Measurements from ENCODE around the gene SLC38A1.

SLC38A1 gene

GRCh38 chr12:46177025-46177424 lies 91.8 kb downstream of the SLC38A1 start:
- no peak for TF ChIP-seq TAF1 (IDR thresholded peaks at IDR 0.05; ENCODE audit: low read depth)
- TF ChIP-seq REST (IDR thresholded peaks at IDR 0.05; ENCODE audit: low read depth), result no peak
- no peak for TF ChIP-seq FOXM1 (IDR thresholded peaks at IDR 0.05; ENCODE audit: borderline replicate concordance, low read depth)
- no peak for TF ChIP-seq EGR1 (IDR thresholded peaks at IDR 0.05)
- no peak for TF ChIP-seq YY1 (IDR thresholded peaks at IDR 0.05; ENCODE audit: low read depth)
- TF ChIP-seq TEAD4 (IDR thresholded peaks at IDR 0.05), result no peak
- TF ChIP-seq CEBPB (IDR thresholded peaks at IDR 0.05), result no peak
- no peak for TF ChIP-seq RAD21 (IDR thresholded peaks at IDR 0.05; ENCODE audit: low read depth)
- no peak for TF ChIP-seq EP300 (IDR thresholded peaks at IDR 0.05; ENCODE audit: borderline replicate concordance)
- no peak for TF ChIP-seq ZBTB7A (IDR thresholded peaks at IDR 0.05; ENCODE audit: low read depth)
- TF ChIP-seq MAX (IDR thresholded peaks at IDR 0.05), result no peak
- no peak for TF ChIP-seq TCF12 (IDR thresholded peaks at IDR 0.05; ENCODE audit: low read depth)
- TF ChIP-seq NFIC (IDR thresholded peaks at IDR 0.05), result no peak
- no peak for TF ChIP-seq CREB1 (IDR thresholded peaks at IDR 0.05; ENCODE audit: low read depth)
- TF ChIP-seq USF1 (IDR thresholded peaks at IDR 0.05), result no peak

- no peak for TF ChIP-seq EGR1 (IDR thresholded peaks at IDR 0.05)
- TF ChIP-seq EP300 (IDR thresholded peaks at IDR 0.05; ENCODE audit: borderline replicate concordance), result no peak
Measured at GRCh38 chr12:46174919-46175318, 93.9 kb downstream of the SLC38A1 start.

GRCh38 chr12:46174061-46174662 lies 94.7 kb downstream of the SLC38A1 start:
- no peak for TF ChIP-seq RAD21 (IDR thresholded peaks at IDR 0.05; ENCODE audit: low read depth)
- TF ChIP-seq TAF1 (IDR thresholded peaks at IDR 0.05; ENCODE audit: low read depth), result no peak

- no peak for TF ChIP-seq NFIC (IDR thresholded peaks at IDR 0.05)
- TF ChIP-seq CEBPB (IDR thresholded peaks at IDR 0.05), result no peak
- TF ChIP-seq ZBTB7A (IDR thresholded peaks at IDR 0.05; ENCODE audit: low read depth), result no peak
- TF ChIP-seq EGR1 (IDR thresholded peaks at IDR 0.05), result no peak
- TF ChIP-seq TCF12 (IDR thresholded peaks at IDR 0.05; ENCODE audit: low read depth), result no peak
- no peak for TF ChIP-seq EP300 (IDR thresholded peaks at IDR 0.05; ENCODE audit: borderline replicate concordance)
- no peak for TF ChIP-seq FOXM1 (IDR thresholded peaks at IDR 0.05; ENCODE audit: borderline replicate concordance, low read depth)
- TF ChIP-seq TEAD4 (IDR thresholded peaks at IDR 0.05), result no peak
- TF ChIP-seq RAD21 (IDR thresholded peaks at IDR 0.05; ENCODE audit: low read depth), result no peak
Measured at GRCh38 chr12:46168426-46168825, 100.4 kb downstream of the SLC38A1 start.

- TF ChIP-seq REST (IDR thresholded peaks at IDR 0.05; ENCODE audit: low read depth) (no peak), CEBPB (IDR thresholded peaks at IDR 0.05) (no peak), CREB1 (IDR thresholded peaks at IDR 0.05; ENCODE audit: low read depth) (no peak), EGR1 (IDR thresholded peaks at IDR 0.05) (no peak), MAX (IDR thresholded peaks at IDR 0.05) (no peak), TCF12 (IDR thresholded peaks at IDR 0.05; ENCODE audit: low read depth) (no peak), FOXM1 (IDR thresholded peaks at IDR 0.05; ENCODE audit: borderline replicate concordance, low read depth) (no peak), YY1 (IDR thresholded peaks at IDR 0.05; ENCODE audit: low read depth) (no peak), TAF1 (IDR thresholded peaks at IDR 0.05; ENCODE audit: low read depth) (no peak), EP300 (IDR thresholded peaks at IDR 0.05; ENCODE audit: borderline replicate concordance) (no peak), ZBTB7A (IDR thresholded peaks at IDR 0.05; ENCODE audit: low read depth) (no peak)
Measured at GRCh38 chr12:46167412-46167811, 101.4 kb downstream of the SLC38A1 start.

- no peak for TF ChIP-seq CREB1 (IDR thresholded peaks at IDR 0.05; ENCODE audit: low read depth)
- no peak for TF ChIP-seq USF1 (IDR thresholded peaks at IDR 0.05)
- no peak for TF ChIP-seq TAF1 (IDR thresholded peaks at IDR 0.05; ENCODE audit: low read depth)
- TF ChIP-seq NFIC (IDR thresholded peaks at IDR 0.05), result no peak
- no peak for TF ChIP-seq REST (IDR thresholded peaks at IDR 0.05; ENCODE audit: low read depth)
- TF ChIP-seq CEBPB (IDR thresholded peaks at IDR 0.05), result no peak
- no peak for TF ChIP-seq TEAD4 (IDR thresholded peaks at IDR 0.05)
- TF ChIP-seq RAD21 (IDR thresholded peaks at IDR 0.05; ENCODE audit: low read depth), result no peak
- TF ChIP-seq EGR1 (IDR thresholded peaks at IDR 0.05), result no peak
- no peak for TF ChIP-seq EP300 (IDR thresholded peaks at IDR 0.05; ENCODE audit: borderline replicate concordance)
- TF ChIP-seq FOXM1 (IDR thresholded peaks at IDR 0.05; ENCODE audit: borderline replicate concordance, low read depth), result no peak
Measured at GRCh38 chr12:46165191-46165590, 103.7 kb downstream of the SLC38A1 start.

Measured in Ishikawa (cell line).